Activated CD4-positive, alpha-beta T cell treated with anti-CD3 and anti-CD28 coated beads for 36 hours (primary cell): ENCODE measurements around the gene SORL1. TPM values are rescaled to one million over a fixed set of nuclear protein-coding genes. Genes with fewer than 3 reads are reported as not detected.

Experiments used
- ATAC-seq: fragments of 200-7000 bp; cut with Tn5 transposase; one replicate; pipeline ENCODE4 v1.10.0; 2021; ENCODE audit warnings: mild to moderate bottlenecking, moderate library complexity
- CTCF ChIA-PET: fragments of 350-600 bp; sonication (Branson Sonifier 250); formaldehyde crosslinking; loops from one replicate; lab custom pipeline; 2021; ENCODE audit warnings: antibody characterized with exemption; lab: Charles Lee
- POLR2A ChIA-PET: fragments of 350-600 bp; sonication (Branson Sonifier 250); formaldehyde crosslinking; loops from one replicate; lab custom pipeline; 2021; ENCODE audit warnings: antibody characterized with exemption, inconsistent platforms; lab: Charles Lee
- DNase-seq: peaks from one replicate; pipeline ENCODE4 v3.0.0-alpha.2; 2020
- H3K27ac Mint-ChIP-seq: one replicate; pipeline ENCODE4 v1.8.0; 2021; ENCODE audit warnings: mixed read lengths
- H3K27me3 Mint-ChIP-seq: one replicate; pipeline ENCODE4 v1.8.0; 2021; ENCODE audit warnings: mixed read lengths
- H3K36me3 Mint-ChIP-seq: one replicate; pipeline ENCODE4 v1.8.0; 2021; ENCODE audit warnings: low read depth, mixed read lengths
- H3K4me1 Mint-ChIP-seq: one replicate; pipeline ENCODE4 v1.8.0; 2021; ENCODE audit warnings: mixed read lengths
- H3K4me3 Mint-ChIP-seq: one replicate; pipeline ENCODE4 v1.8.0; 2021; ENCODE audit warnings: mild to moderate bottlenecking, moderate library complexity, mixed read lengths
- H3K9me3 Mint-ChIP-seq: one replicate; pipeline ENCODE4 v1.8.0; 2021; ENCODE audit warnings: low read depth, mixed read lengths
- intact Hi-C, 2 experiments: fragments of 100-400 bp; cut with DNase I in 1 of 2; cut with micrococcal nuclease in 1 of 2; formaldehyde crosslinking; loops; one replicate each; pipeline versions ENCODE4 v1.14.2 to v1.15.1; 2022 to 2024; cut with DNase I, micrococcal nuclease
- total RNA-seq, 2 experiments: library from RNA; stranded (reverse); gene quantifications; one replicate each; pipeline ENCODE4 v1.2.3, GENCODE V29; 2021

Gene SORL1
- total RNA-seq, 2 experiments from 2014 or later = 53.5 to 68.0 TPM

- DNase-seq = peak; percentile 74
- H3K4me1 Mint-ChIP-seq = peaks cover 37% of the 10 kb centered on the region
- ChIA-PET POLR2A (no interaction called here), CTCF (interaction anchor here (0.7 to 2.0 kb wide), 6 partner anchors 9 to 136 kb away, joined by 3 to 7 read pairs (median 4); no protein-coding TSS in a partner anchor)
- H3K36me3 Mint-ChIP-seq = no peaks in the 10 kb centered on the region
- no peak overlapping the region for H3K27ac Mint-ChIP-seq
- intact Hi-C loops = no loop called here
- H3K27me3 Mint-ChIP-seq = no peaks in the 10 kb centered on the region
- H3K9me3 Mint-ChIP-seq = peaks cover 3% of the 10 kb centered on the region
- ATAC-seq = peak; percentile 70
- peak overlapping the region; percentile 55 for H3K4me3 Mint-ChIP-seq
These were observed 25.4 kb upstream of the SORL1 start for GRCh38 chr11:121426476-121427399.

GRCh38 chr11:121427400-121427744, 24.7 kb upstream of the SORL1 start:
- DNase-seq = no peak
- no peak for ATAC-seq
- H3K4me1 Mint-ChIP-seq = peaks cover 38% of the 10 kb centered on the region
- ChIA-PET CTCF (interaction anchor here (0.7 to 2.0 kb wide), 6 partner anchors 10 to 135 kb away, joined by 4 to 7 read pairs (median 4); no protein-coding TSS in a partner anchor), POLR2A (no interaction called here)
- H3K9me3 Mint-ChIP-seq = peaks cover 3% of the 10 kb centered on the region
- H3K36me3 Mint-ChIP-seq = no peaks in the 10 kb centered on the region
- H3K27me3 Mint-ChIP-seq = no peaks in the 10 kb centered on the region
- H3K4me3 Mint-ChIP-seq = no peak overlapping the region
- intact Hi-C loops = no loop called here
- H3K27ac Mint-ChIP-seq = no peak overlapping the region

GRCh38 chr11:121429556-121429955, 22.6 kb upstream of the SORL1 start:
- ATAC-seq (no peak), DNase-seq (no peak)
- CTCF ChIA-PET = interaction anchor here (0.6 to 2.1 kb wide), 8 partner anchors 8 to 162 kb away, joined by 3 to 6 read pairs (median 4); no protein-coding TSS in a partner anchor
- peaks cover 3% of the 10 kb centered on the region for H3K9me3 Mint-ChIP-seq
- H3K27ac Mint-ChIP-seq = no peak overlapping the region
- no peaks in the 10 kb centered on the region for H3K36me3 Mint-ChIP-seq
- H3K27me3 Mint-ChIP-seq = no peaks in the 10 kb centered on the region
- peaks cover 27% of the 10 kb centered on the region for H3K4me1 Mint-ChIP-seq
- POLR2A ChIA-PET = no interaction called here
- intact Hi-C loops = no loop called here
- H3K4me3 Mint-ChIP-seq = no peak overlapping the region

GRCh38 chr11:121431820-121432526, 20.1 kb upstream of the SORL1 start:
- CTCF ChIA-PET = interaction anchor here (0.7 to 1.9 kb wide), 8 partner anchors 12 to 163 kb away, joined by 3 to 6 read pairs (median 3); no protein-coding TSS in a partner anchor
- intact Hi-C loops = loop anchor here (1.0 to 5.0 kb wide), 4 partner anchors 21 to 160 kb away; no protein-coding TSS in a partner anchor
- H3K27ac Mint-ChIP-seq = peak overlapping the region; percentile 76

GRCh38 chr11:121435132-121435531, 17.0 kb upstream of the SORL1 start:
- peaks cover 54% of the 10 kb centered on the region for H3K4me1 Mint-ChIP-seq
- ATAC-seq (no peak), DNase-seq (no peak)
- H3K36me3 Mint-ChIP-seq = peaks cover 1% of the 10 kb centered on the region
- ChIA-PET POLR2A (interaction anchor here (0.6 kb wide), 1 partner anchor 147 kb away, joined by 5 read pairs; no protein-coding TSS in a partner anchor), CTCF (interaction anchor here (0.7 to 1.4 kb wide), 3 partner anchors 12 to 42 kb away, joined by 3 to 5 read pairs (median 4); no protein-coding TSS in a partner anchor)
- no peaks in the 10 kb centered on the region for H3K27me3 Mint-ChIP-seq
- no peak overlapping the region for H3K4me3 Mint-ChIP-seq
- no peak overlapping the region for H3K27ac Mint-ChIP-seq
- intact Hi-C loops = loop anchor here in 1 of 2 experiments (2.0 kb wide), 1 partner anchor 14 kb away; no protein-coding TSS in a partner anchor
- no peaks in the 10 kb centered on the region for H3K9me3 Mint-ChIP-seq

More at GRCh38 chr11:121431820-121432526, 20.1 kb upstream of the SORL1 start:
- no peaks in the 10 kb centered on the region for H3K27me3 Mint-ChIP-seq
- peak; percentile 94 for ATAC-seq
- no peaks in the 10 kb centered on the region for H3K9me3 Mint-ChIP-seq
- POLR2A ChIA-PET = interaction anchor here (0.7 to 1.6 kb wide), 5 partner anchors 12 to 140 kb away, joined by 3 to 10 read pairs (median 4); partner anchors contain the start of gene SC5D
- DNase-seq = no peak
- H3K36me3 Mint-ChIP-seq = peaks cover 1% of the 10 kb centered on the region
- H3K4me1 Mint-ChIP-seq = peaks cover 41% of the 10 kb centered on the region
- no peak overlapping the region for H3K4me3 Mint-ChIP-seq

GRCh38 chr11:121435551-121436511, 16.3 kb upstream of the SORL1 start:
- intact Hi-C loops = loop anchor here in 1 of 2 experiments (2.0 kb wide), 1 partner anchor 13 kb away; no protein-coding TSS in a partner anchor
- Mint-ChIP-seq H3K27me3 (no peaks in the 10 kb centered on the region), H3K4me1 (peaks cover 60% of the 10 kb centered on the region), H3K4me3 (no peak overlapping the region), H3K9me3 (no peaks in the 10 kb centered on the region), H3K27ac (no peak overlapping the region), H3K36me3 (peaks cover 1% of the 10 kb centered on the region)
- ChIA-PET POLR2A (interaction anchor here (0.6 kb wide), 1 partner anchor 146 kb away, joined by 5 read pairs; no protein-coding TSS in a partner anchor), CTCF (interaction anchor here (0.7 to 1.4 kb wide), 3 partner anchors 12 to 42 kb away, joined by 3 to 5 read pairs (median 4); no protein-coding TSS in a partner anchor)
- DNase-seq (no peak), ATAC-seq (no peak)

GRCh38 chr11:121437018-121437685, 15.0 kb upstream of the SORL1 start:
- no peak for DNase-seq
- Mint-ChIP-seq H3K4me1 (peaks cover 49% of the 10 kb centered on the region), H3K36me3 (peaks cover 1% of the 10 kb centered on the region), H3K4me3 (no peak overlapping the region), H3K27me3 (no peaks in the 10 kb centered on the region), H3K27ac (peak overlapping the region; percentile 61), H3K9me3 (no peaks in the 10 kb centered on the region)
- ChIA-PET POLR2A (interaction anchor here (0.6 to 1.2 kb wide), 5 partner anchors 14 to 42 kb away, joined by 3 to 12 read pairs (median 3); no protein-coding TSS in a partner anchor), CTCF (interaction anchor here (0.7 to 1.3 kb wide), 5 partner anchors 8 to 153 kb away, joined by 3 to 6 read pairs (median 3); partner anchors contain the start of gene SORL1)
- peak; percentile 81 for ATAC-seq
- intact Hi-C loops = no loop called here

GRCh38 chr11:121437686-121438078, 14.4 kb upstream of the SORL1 start:
- Mint-ChIP-seq H3K4me3 (no peak overlapping the region), H3K4me1 (peaks cover 45% of the 10 kb centered on the region), H3K36me3 (peaks cover 1% of the 10 kb centered on the region), H3K9me3 (no peaks in the 10 kb centered on the region), H3K27me3 (no peaks in the 10 kb centered on the region), H3K27ac (peak overlapping the region; percentile 61)
- POLR2A ChIA-PET = interaction anchor here (0.8 to 1.2 kb wide), 4 partner anchors 13 to 30 kb away, joined by 3 to 12 read pairs (median 3); no protein-coding TSS in a partner anchor
- no peak for ATAC-seq
- no peak for DNase-seq
- CTCF ChIA-PET = interaction anchor here (0.8 to 1.3 kb wide), 3 partner anchors 13 to 111 kb away, joined by 3 to 6 read pairs (median 3); partner anchors contain the start of gene SORL1
- intact Hi-C loops = no loop called here

GRCh38 chr11:121439337-121439736, 12.8 kb upstream of the SORL1 start:
- Mint-ChIP-seq H3K4me3 (no peak overlapping the region), H3K9me3 (no peaks in the 10 kb centered on the region), H3K36me3 (peaks cover 4% of the 10 kb centered on the region), H3K4me1 (peaks cover 50% of the 10 kb centered on the region), H3K27ac (no peak overlapping the region), H3K27me3 (no peaks in the 10 kb centered on the region)
- DNase-seq (no peak), ATAC-seq (no peak)
- POLR2A ChIA-PET = interaction anchor here (0.6 kb wide), 1 partner anchor 27 kb away, joined by 3 read pairs; no protein-coding TSS in a partner anchor
- CTCF ChIA-PET = no interaction called here
- intact Hi-C loops = no loop called here
